Endometrial microvascular endothelial cells (primary cell): ENCODE results near the gene DGKI. TPM values are rescaled to one million over a fixed set of nuclear protein-coding genes. Genes with fewer than 3 reads are reported as not detected.

Source experiments
- in situ Hi-C: cut with HindIII; loops from 2 replicates; pipeline ENCODE4 v1.10.0; 2017; ENCODE audit warnings: low sequenced_read_pairs, low pct_unique_long_range_greater_than_20kb; ENCODE audit errors: inconsistent ontology term
- total RNA-seq: library from RNA; depleted of rRNA; stranded (reverse); fragments of >200 nt; gene quantifications from one replicate; pipeline ENCODE4 v1.2.3, GENCODE V29; 2015; ENCODE audit errors: inconsistent ontology term

DGKI gene
- total RNA-seq, 1 donor from 2014 or later: not detected

- in situ Hi-C loops: no loop called here
Measured at GRCh38 chr7:137755427-137755826, 91.3 kb downstream of the DGKI start.

GRCh38 chr7:137753948-137754851 is 92.6 kb downstream of the DGKI start:
- in situ Hi-C loops: no loop called here

GRCh38 chr7:137753575-137753947 is 93.2 kb downstream of the DGKI start:
- in situ Hi-C loops: no loop called here

- in situ Hi-C loops: no loop called here
Measured at GRCh38 chr7:137753067-137753466, 93.7 kb downstream of the DGKI start.

GRCh38 chr7:137751361-137752009 is 95.3 kb downstream of the DGKI start:
- in situ Hi-C loops: no loop called here

- in situ Hi-C loops: no loop called here
Measured at GRCh38 chr7:137747359-137748031, 99.3 kb downstream of the DGKI start.

GRCh38 chr7:137743021-137743420 is 103.8 kb downstream of the DGKI start:
- in situ Hi-C loops: no loop called here

- in situ Hi-C loops: no loop called here
Measured at GRCh38 chr7:137742051-137742450, 104.7 kb downstream of the DGKI start.

GRCh38 chr7:137741443-137741842 is 105.3 kb downstream of the DGKI start:
- in situ Hi-C loops: no loop called here

GRCh38 chr7:137734221-137734620 is 112.6 kb downstream of the DGKI start:
- in situ Hi-C loops: no loop called here

- in situ Hi-C loops: no loop called here
Measured at GRCh38 chr7:137732168-137732567, 114.6 kb downstream of the DGKI start.

GRCh38 chr7:137731436-137731835 is 115.3 kb downstream of the DGKI start:
- in situ Hi-C loops: no loop called here

GRCh38 chr7:137728426-137728825 is 118.3 kb downstream of the DGKI start:
- in situ Hi-C loops: no loop called here

- in situ Hi-C loops: no loop called here
Measured at GRCh38 chr7:137727413-137727812, 119.4 kb downstream of the DGKI start.

- in situ Hi-C loops: no loop called here
Measured at GRCh38 chr7:137718355-137718754, 128.4 kb downstream of the DGKI start.

- in situ Hi-C loops: no loop called here
Measured at GRCh38 chr7:137717811-137718271, 128.9 kb downstream of the DGKI start.

- in situ Hi-C loops: no loop called here
Measured at GRCh38 chr7:137717045-137717444, 129.7 kb downstream of the DGKI start.

GRCh38 chr7:137716061-137716460 is 130.7 kb downstream of the DGKI start:
- in situ Hi-C loops: no loop called here

- in situ Hi-C loops: no loop called here
Measured at GRCh38 chr7:137715533-137715932, 131.2 kb downstream of the DGKI start.

GRCh38 chr7:137715121-137715520 is 131.7 kb downstream of the DGKI start:
- in situ Hi-C loops: no loop called here
